H1 (cell line): ENCODE measurements around the gene MACROH2A1. TPM values are rescaled to one million over a fixed set of nuclear protein-coding genes. Genes with fewer than 3 reads are reported as not detected.

ENCODE experiments used
- CTCF ChIA-PET: fragments of 300-600 bp; sonication (Branson Sonifier 250); formaldehyde crosslinking; loops from one replicate; lab custom pipeline; 2021; ENCODE audit not compliant: partially characterized antibody; lab: Charles Lee
- POLR2A ChIA-PET: fragments of 300-600 bp; sonication (Branson Sonifier 250); formaldehyde crosslinking; loops from one replicate; lab custom pipeline; 2021; ENCODE audit warnings: inconsistent platforms; ENCODE audit not compliant: partially characterized antibody; lab: Charles Lee
- DNase-seq, 2 experiments: peaks; one replicate each; pipeline versions ENCODE4 v3.0.0 to v3.0.0-alpha.2; 2010 to 2022; ENCODE audit warnings: low spot score in 2 of 2, low read depth in 1 of 2, mixed read lengths in 1 of 2
- FAIRE-seq: peaks from 2 replicates; lab custom pipeline; 2011; peaks lifted over from hg19 to GRCh38; lab: Jason Lieb, UNC
- H2AFZ ChIP-seq: 2 replicates; pipeline ENCODE4 v1.8.1; 2012; ENCODE audit warnings: low read length, inconsistent platforms
- H2AK5ac ChIP-seq: 2 replicates; pipeline ENCODE4 v1.6.1; 2013; ENCODE audit warnings: low read depth, low read length
- H2BK120ac ChIP-seq: replicated peaks from 2 replicates; pipeline ENCODE3; 2013; ENCODE audit warnings: low read depth, low read length, inconsistent platforms
- H2BK12ac ChIP-seq: 2 replicates; pipeline ENCODE4 v1.6.1; 2013; ENCODE audit warnings: low read depth, low read length
- H2BK15ac ChIP-seq: 2 replicates; pipeline ENCODE4 v1.6.1; 2013; ENCODE audit warnings: low read length
- H2BK20ac ChIP-seq: 2 replicates; pipeline ENCODE4 v1.6.1; 2013; ENCODE audit warnings: low read length
- H2BK5ac ChIP-seq: 2 replicates; pipeline ENCODE4 v1.6.1; 2013; ENCODE audit warnings: low read depth, low read length
- H3K14ac ChIP-seq: 2 replicates; pipeline ENCODE4 v1.6.1; 2013; ENCODE audit warnings: inconsistent platforms; ENCODE audit not compliant: insufficient read length
- H3K18ac ChIP-seq: 2 replicates; pipeline ENCODE4 v1.6.1; 2013; ENCODE audit warnings: low read length; ENCODE audit errors: extremely low read depth
- H3K23ac ChIP-seq: 2 replicates; pipeline ENCODE4 v1.6.1; 2013; ENCODE audit warnings: inconsistent platforms; ENCODE audit not compliant: insufficient read length
- H3K23me2 ChIP-seq: 2 replicates; pipeline ENCODE4 v1.6.1; 2013; ENCODE audit warnings: low read depth, low read length
- H3K27ac ChIP-seq: 2 replicates; pipeline ENCODE4 v1.6.1; 2011; ENCODE audit warnings: low read depth, low read length, inconsistent platforms
- H3K27me3 ChIP-seq, 4 experiments: replicated peaks in 1 of 4; 1 replicate in 1 of 4; 2 replicates in 3 of 4; pipeline versions ENCODE4 v1.6.1 to v1.8.1; 2011 to 2013; ENCODE audit warnings: low read length in 3 of 4, mild to moderate bottlenecking in 3 of 4, inconsistent platforms in 2 of 4, mixed read lengths in 2 of 4, moderate library complexity in 1 of 4; ENCODE audit not compliant: control insufficient read depth in 3 of 4, insufficient read depth in 3 of 4; ENCODE audit errors: extremely low read depth in 1 of 4
- H3K36me3 ChIP-seq, 4 experiments: 2 replicates each; pipeline versions ENCODE4 v1.6.1 to v1.8.1; 2011 to 2013; ENCODE audit warnings: mild to moderate bottlenecking in 4 of 4, low read length in 3 of 4, moderate library complexity in 2 of 4, control low read depth in 1 of 4, inconsistent platforms in 1 of 4; ENCODE audit not compliant: insufficient read depth in 4 of 4, control insufficient read depth in 2 of 4
- H3K4ac ChIP-seq: replicated peaks from 2 replicates; pipeline ENCODE3; 2013; ENCODE audit warnings: low read length, low read depth, mixed read lengths, inconsistent platforms; ENCODE audit not compliant: insufficient read length
- H3K4me1 ChIP-seq, 4 experiments: replicated peaks in 1 of 4; 1 replicate in 1 of 4; 2 replicates in 3 of 4; pipeline versions ENCODE4 v1.6.1 to v1.8.1; 2011 to 2013; ENCODE audit warnings: low read length in 3 of 4, inconsistent platforms in 2 of 4, mixed read lengths in 1 of 4; ENCODE audit not compliant: insufficient read depth in 4 of 4, control insufficient read depth in 3 of 4
- H3K4me2 ChIP-seq, 2 experiments: 2 replicates each; pipeline versions ENCODE4 v1.6.1 to v1.8.1; 2011 to 2013; ENCODE audit warnings: low read depth in 2 of 2, low read length in 2 of 2, control low read depth in 1 of 2, inconsistent platforms in 1 of 2, mild to moderate bottlenecking in 1 of 2; ENCODE audit not compliant: insufficient read depth in 1 of 2
- H3K4me3 ChIP-seq, 4 experiments: fragments of 200-600, 300-600 bp in 1 of 4; sonication (generic), shearing (Covaris generic), sonication (Bioruptor Twin) in 1 of 4; 2 replicates each; pipeline versions ENCODE4 v1.5.1 to v1.8.1; 2011 to 2016; ENCODE audit warnings: low read length in 4 of 4, low read depth in 3 of 4, control low read depth in 2 of 4, inconsistent platforms in 2 of 4, mild to moderate bottlenecking in 2 of 4, mixed read lengths in 1 of 4, moderate library complexity in 1 of 4; ENCODE audit not compliant: insufficient read depth in 2 of 4; ENCODE audit errors: extremely low read depth in 1 of 4
- H3K56ac ChIP-seq: replicated peaks from 2 replicates; pipeline ENCODE3; 2013; ENCODE audit warnings: low read depth, mild to moderate bottlenecking, mixed read lengths, low read length, inconsistent platforms; ENCODE audit not compliant: insufficient read length
- H3K79me1 ChIP-seq: 2 replicates; pipeline ENCODE4 v1.6.1; 2013; ENCODE audit warnings: low read depth, low read length, control low read depth
- H3K79me2 ChIP-seq, 2 experiments: 2 replicates each; pipeline versions ENCODE4 v1.6.1 to v1.8.1; 2012 to 2013; ENCODE audit warnings: low read length in 2 of 2, mild to moderate bottlenecking in 2 of 2, inconsistent platforms in 1 of 2; ENCODE audit not compliant: insufficient read depth in 2 of 2, control insufficient read depth in 1 of 2
- H3K9ac ChIP-seq, 4 experiments: replicated peaks in 1 of 4; 1 replicate in 1 of 4; 2 replicates in 3 of 4; pipeline versions ENCODE4 v1.6.1 to v1.8.1; 2011 to 2013; ENCODE audit warnings: low read depth in 3 of 4, low read length in 3 of 4, control low read depth in 2 of 4, mild to moderate bottlenecking in 2 of 4, moderate library complexity in 2 of 4, inconsistent platforms in 1 of 4; ENCODE audit errors: extremely low read depth in 1 of 4
- H3K9me3 ChIP-seq, 2 experiments: 2 replicates each; pipeline versions ENCODE4 v1.6.1 to v1.8.1; 2012 to 2013; ENCODE audit warnings: mild to moderate bottlenecking in 2 of 2, moderate library complexity in 2 of 2, control low read depth in 1 of 2, inconsistent platforms in 1 of 2, low read depth in 1 of 2, low read length in 1 of 2, mixed read lengths in 1 of 2; ENCODE audit not compliant: insufficient read depth in 2 of 2
- H4K20me1 ChIP-seq, 2 experiments: replicated peaks in 1 of 2; 2 replicates each; pipeline versions ENCODE3 to v1.8.1; 2011 to 2013; ENCODE audit warnings: inconsistent platforms in 2 of 2, low read length in 2 of 2, mild to moderate bottlenecking in 1 of 2; ENCODE audit not compliant: insufficient read depth in 2 of 2, control insufficient read depth in 1 of 2
- H4K5ac ChIP-seq: 2 replicates; pipeline ENCODE4 v1.6.1; 2013; ENCODE audit warnings: low read length, low read depth, mixed read lengths, inconsistent platforms; ENCODE audit not compliant: insufficient read length
- H4K8ac ChIP-seq: 2 replicates; pipeline ENCODE4 v1.8.0; 2013; ENCODE audit warnings: mild to moderate bottlenecking, moderate library complexity, low read length, inconsistent platforms; ENCODE audit not compliant: insufficient read depth; ENCODE audit errors: extremely low read depth
- H4K91ac ChIP-seq: replicated peaks from 2 replicates; pipeline ENCODE3; 2013; ENCODE audit warnings: low read length, mixed read lengths, inconsistent platforms; ENCODE audit not compliant: insufficient read length
- CTCF ChIP-seq, 3 experiments: IDR thresholded peaks; 1 replicate in 2 of 3; 2 replicates in 1 of 3; pipeline versions ENCODE4 v1.5.1 to v1.6.1; 2011; ENCODE audit warnings: low read length in 3 of 3, mild to moderate bottlenecking in 3 of 3, inconsistent platforms in 2 of 3, low read depth in 1 of 3, moderate library complexity in 1 of 3; ENCODE audit not compliant: insufficient read depth in 1 of 3; ENCODE audit errors: control extremely low read depth in 1 of 3
- JUND ChIP-seq: IDR thresholded peaks from 2 replicates; pipeline ENCODE4 v1.6.1; 2011; ENCODE audit warnings: mild to moderate bottlenecking, improper control_type of control experiment, low read length
- WGBS, 2 experiments: shearing (Covaris generic) in 1 of 2; methylation state at CpG; one replicate each; pipeline versions ENCODE4 v1.1.6 to v1.1.7; 2013 to 2015; ENCODE audit warnings: low lambda C conversion rate in 2 of 2, mixed read lengths in 2 of 2, inconsistent platforms in 1 of 2, low coverage in 1 of 2, missing lambda C conversion rate in 1 of 2; ENCODE audit not compliant: insufficient replicate concordance in 2 of 2, insufficient coverage in 1 of 2, insufficient read length in 1 of 2; ENCODE audit errors: extremely low coverage in 1 of 2, missing lambda C conversion rate in 1 of 2; 5-methylcytosine and 5-hydroxymethylcytosine counted together
- polyA plus RNA-seq, 7 experiments: library from polyadenylated mRNA; depleted of rRNA in 3 of 7; stranded (reverse) in 5 of 7; unstranded in 2 of 7; fragments of >200 nt in 5 of 7; fragments of 200-250 nt in 2 of 7; gene quantifications; 1 replicate in 5 of 7; 2 replicates in 1 of 7; 4 replicates in 1 of 7; pipeline versions ENCODE4 v1.2.1 to v1.2.3, GENCODE V29; 2011 to 2013; ENCODE audit warnings: missing spikeins in 2 of 7, mixed read lengths in 2 of 7
- total RNA-seq: library from RNA; stranded (reverse); fragmentation: NEBNext Ultra II Directional; extraction: Animal tissue kit (Norgen Biotek cat#: 25700); gene quantifications from 2 replicates; pipeline ENCODE4 v1.2.1, GENCODE V29; 2021

Gene MACROH2A1
- total and polyA plus RNA-seq, 2 of the 8 experiments (the other 6 are each of a cell fraction or from before 2014, with no cell fraction given) = 60.0 to 92.3 TPM

- CTCF ChIA-PET = interaction anchor here (0.6 to 19.4 kb wide), 6 partner anchors 16 to 351 kb away, joined by 3 to 264 read pairs (median 4); no protein-coding TSS in a partner anchor
- FAIRE-seq = no peak
Measured at GRCh38 chr5:135444360-135444759, 45.3 kb upstream of the MACROH2A1 start.

More at GRCh38 chr5:135444360-135444759, 45.3 kb upstream of the MACROH2A1 start:
- Histone ChIP-seq H3K4me1 (peaks cover 0 to 3% (median 1%) of the 10 kb centered on the region in 4 experiments; a peak in 2 of 7 replicates), H2BK12ac (no peak overlapping the region), H3K9me3 (no peaks in the 10 kb centered on the region), H2AFZ (no peak overlapping the region), H3K4ac (no peak overlapping the region), H2BK120ac (no peak overlapping the region), H3K27ac (no peak overlapping the region), H2AK5ac (no peak overlapping the region), H3K36me3 (no peaks in the 10 kb centered on the region), H3K23ac (no peak overlapping the region), H4K5ac (no peak overlapping the region), H3K18ac (no peak overlapping the region), H3K4me2 (no peak overlapping the region), H2BK15ac (no peak overlapping the region), H3K23me2 (no peaks in the 10 kb centered on the region; the same call in 1 of the 2 replicates), H2BK5ac (no peak overlapping the region), H3K79me1 (no peaks in the 10 kb centered on the region), H3K56ac (no peak overlapping the region), H4K8ac (no peak overlapping the region; the same call in 1 of the 2 replicates), H3K27me3 (peaks cover 0 to 3% (median 0%) of the 10 kb centered on the region in 4 experiments; a peak in 2 of 7 replicates), H3K79me2 (no peaks in the 10 kb centered on the region), H2BK20ac (no peak overlapping the region), H4K91ac (no peak overlapping the region), H3K9ac (no peak overlapping the region), H3K14ac (no peak overlapping the region), H4K20me1 (no peaks in the 10 kb centered on the region), H3K4me3 (no peak overlapping the region)
- no peak for DNase-seq
- TF ChIP-seq CTCF (IDR thresholded peaks at IDR 0.05; ENCODE audit: control extremely low read depth in 1 of 3, insufficient read depth in 1 of 3, low read depth in 1 of 3, low read length in 3 of 3) = peak in 2 of 3 experiments; percentile 9 to 10; a peak in 2 of 4 replicates
- TF ChIP-seq JUND = no peak
- POLR2A ChIA-PET = no interaction called here
- 90% methylated on average over 13 of the region's 13 CpGs; no CpG with 5 or more reads in 1 of the 2 experiments for WGBS, 2 experiments
